B cell (primary cell): ENCODE results near the gene SHLD2. TPM values are rescaled to one million over a fixed set of nuclear protein-coding genes. Genes with fewer than 3 reads are reported as not detected.

ENCODE experiments used
- polyA plus RNA-seq: library from polyadenylated mRNA; depleted of rRNA; stranded (reverse); fragments of >200 nt; gene quantifications from 2 replicates; pipeline ENCODE4 v1.2.3, GENCODE V29; 2012
- total RNA-seq, 2 donors: library from RNA; stranded (reverse); fragments of 120-200 nt in 1 of 2; gene quantifications; 1 replicate in 1 of 2; 2 replicates in 1 of 2; pipeline versions ENCODE4 v1.2.3 to v1.2.4, GENCODE V29; 2013 to 2022

Gene SHLD2
- total and polyA plus RNA-seq, 2 donors (not counting 1 experiment from before 2014, with no cell fraction given) = 9.0 to 22.3 TPM

Other genes starting within 250 kb of the SHLD2 start
- 1.1 TPM in 1 of 2 replicates, not detected in the other for gene MMRN2, start 137.6 kb upstream of the SHLD2 start, total RNA-seq
- 1.0 and 2.1 TPM in 2 replicates for gene MMRN2, start 137.6 kb upstream of the SHLD2 start, polyA plus RNA-seq
- gene SNCG, start 136.6 kb upstream of the SHLD2 start, total RNA-seq = not detected in 2 replicates
- not detected in 2 replicates for gene SNCG, start 136.6 kb upstream of the SHLD2 start, polyA plus RNA-seq
- gene ADIRF, start 126.7 kb upstream of the SHLD2 start, total RNA-seq = not detected in 2 replicates
- gene ADIRF, start 126.7 kb upstream of the SHLD2 start, polyA plus RNA-seq = not detected in 2 replicates
- gene FAM25A, start 74.9 kb upstream of the SHLD2 start, total RNA-seq = not detected in 2 replicates
- not detected in 2 replicates for gene FAM25A, start 74.9 kb upstream of the SHLD2 start, polyA plus RNA-seq
- 71.5 and 81.0 TPM in 2 replicates for gene GLUD1, start 363 bp upstream of the SHLD2 start, total RNA-seq
- 29.6 and 38.4 TPM in 2 replicates for gene GLUD1, start 363 bp upstream of the SHLD2 start, polyA plus RNA-seq
- 0.63 and 0.96 TPM in 2 replicates for gene NUTM2A, start 130.2 kb downstream of the SHLD2 start, total RNA-seq
- 0.88 and 1.0 TPM in 2 replicates for gene NUTM2A, start 130.2 kb downstream of the SHLD2 start, polyA plus RNA-seq